Regular cardiac myocyte (primary cell): Measurements from ENCODE around the gene HCAR2. TPM values are rescaled to one million over a fixed set of nuclear protein-coding genes. Genes with fewer than 3 reads are reported as not detected.

ENCODE experiments used
- total RNA-seq: library from RNA; depleted of rRNA; stranded (reverse); fragments of >200 nt; gene quantifications from 2 replicates; pipeline ENCODE4 v1.2.3, GENCODE V29; 2014

Gene HCAR2
- not detected in 2 replicates for total RNA-seq

DNA sequence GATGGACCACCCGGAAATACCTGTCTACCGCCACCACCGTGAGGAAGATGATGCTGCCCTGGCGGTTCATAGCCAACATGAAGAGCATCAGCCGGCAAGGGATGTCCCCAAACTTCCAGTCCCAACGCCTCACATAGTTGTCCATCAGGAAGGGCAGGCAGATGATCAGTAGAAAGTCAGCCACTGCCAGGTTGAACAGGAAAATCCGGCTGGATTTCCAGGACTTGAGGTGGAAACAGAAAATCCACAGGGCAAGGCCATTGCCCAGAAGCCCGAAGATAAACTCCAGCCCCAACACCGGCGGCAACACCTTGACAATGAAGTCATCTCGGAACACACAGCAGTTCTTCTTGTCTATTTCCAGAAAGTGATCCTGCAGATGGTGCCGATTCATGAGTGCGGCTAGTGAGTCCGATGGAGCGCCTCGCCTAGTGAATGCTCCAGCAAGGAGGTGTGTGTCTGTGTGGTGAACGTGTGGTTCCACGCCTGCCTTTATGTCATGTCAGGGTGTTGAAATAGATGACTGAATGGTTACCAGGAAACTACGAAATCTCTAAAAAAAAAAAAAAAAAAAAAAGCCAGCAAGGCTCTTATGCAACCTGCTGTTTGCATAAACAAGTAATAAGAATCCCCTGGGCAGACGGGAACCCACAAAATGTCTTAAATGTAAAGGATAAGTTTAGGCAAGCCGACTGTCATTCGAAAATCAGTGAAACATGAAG, at the start of gene HCAR2:
HCAR2 (minus strand) TSS at position 468 of the 722 bp plus-strand sequence; CDS start at position 394, 74 bp downstream.

DNA sequence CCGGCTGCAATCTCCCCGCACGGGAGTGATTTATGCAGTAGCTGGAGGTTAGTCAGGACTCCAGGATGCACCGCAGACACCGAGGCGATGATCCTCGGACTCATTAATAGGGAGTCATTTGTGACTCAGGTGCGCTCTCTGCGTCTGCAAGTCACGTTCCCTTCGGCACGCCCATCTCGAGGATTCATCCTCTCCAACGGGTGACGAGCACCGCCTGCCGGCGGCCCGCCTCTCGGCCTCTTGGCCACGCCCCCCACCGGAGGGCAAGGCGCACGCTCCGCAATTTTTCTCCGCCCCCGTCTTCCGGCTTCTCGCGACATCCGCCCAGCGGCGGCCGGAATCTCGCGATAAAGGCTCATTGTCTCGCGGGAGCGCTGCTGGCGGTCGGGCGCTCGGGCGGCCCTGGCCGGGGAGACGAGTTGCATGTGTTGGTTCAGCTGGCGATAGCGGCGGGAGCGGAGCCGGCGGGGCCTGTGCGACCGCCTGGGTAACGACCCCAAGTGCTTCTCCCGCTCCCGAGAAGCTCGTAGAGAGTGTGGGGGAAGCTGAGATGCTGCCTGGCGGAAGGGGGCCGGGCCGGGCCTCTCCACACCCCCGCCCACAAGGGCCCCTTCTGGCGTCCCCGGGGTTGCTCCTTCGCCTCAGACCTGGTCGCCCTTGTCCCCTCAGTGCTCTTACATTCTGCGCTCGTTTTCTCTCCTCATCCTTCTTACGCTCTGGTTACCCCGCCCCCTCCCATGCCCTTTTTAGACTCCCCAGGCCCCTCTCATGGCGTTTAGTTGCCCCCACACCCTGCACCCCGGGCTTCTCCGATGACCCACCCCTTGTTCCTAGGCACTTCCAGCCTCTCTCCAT, 49.5 kb upstream of the HCAR2 start, which contains the start of gene DENR:
DENR (plus strand) TSS at position 361 of the 855 bp plus-strand sequence. CDS start 878 bp downstream, outside the sequence.

GRCh38 chr12:122730215-122731014, 27.3 kb upstream of the HCAR2 start, which contains the start of gene HCAR1:
Gene HCAR1, minus strand, starts transcription at chr12:122730844. Its CDS starts 505 bp downstream, at chr12:122730339.

GRCh38 chr12:122716658-122717057, 13.5 kb upstream of the HCAR2 start, which contains the start of gene HCAR3:
Gene HCAR3, minus strand, starts transcription at chr12:122716811. Its CDS starts 74 bp downstream, at chr12:122716737.

Other genes with a start within 250 kb of the HCAR2 start
- 12.3 and 12.7 TPM in 2 replicates for gene ZCCHC8, start 202.4 kb downstream of the HCAR2 start, total RNA-seq
- 35.0 and 40.3 TPM in 2 replicates for gene RSRC2, start 176.4 kb downstream of the HCAR2 start, total RNA-seq
- 14.4 and 37.8 TPM in 2 replicates for gene KNTC1, start 176.1 kb downstream of the HCAR2 start, total RNA-seq
- not detected in 2 replicates for gene HCAR3, start 13.5 kb upstream of the HCAR2 start, total RNA-seq
- gene HCAR1, start 27.5 kb upstream of the HCAR2 start, total RNA-seq: 0.19 and 0.56 TPM in 2 replicates
- gene DENR, start 49.5 kb upstream of the HCAR2 start, total RNA-seq: 29.9 and 39.3 TPM in 2 replicates
- gene CCDC62, start 71.2 kb upstream of the HCAR2 start, total RNA-seq: 0.77 and 2.8 TPM in 2 replicates
- 9.9 and 12.7 TPM in 2 replicates for gene HIP1R, start 132.1 kb upstream of the HCAR2 start, total RNA-seq
- 9.3 and 15.7 TPM in 2 replicates for gene VPS37B, start 192.8 kb upstream of the HCAR2 start, total RNA-seq